Measurements from ENCODE around the gene PDLIM1. TPM values are rescaled to one million over a fixed set of nuclear protein-coding genes. Genes with fewer than 3 reads are reported as not detected.
A peak's percentile ranks its signal among the peaks of the same experiment; 100 is the strongest.

Gene PDLIM1
- 69.4 TPM for polyA plus RNA-seq (ENCODE audit: insufficient read length)
- long read RNA-seq, donor 1, transcript PDLIM1-201 (7 exons, 1,452 nt), result major isoform, 32 of 62 reads
- long read RNA-seq, donor 1, partial matches to known transcripts, result 25 of 62 reads
- long read RNA-seq, donor 1, other reads (novel, unspliced or antisense), result 0 of 62 reads
- long read RNA-seq, donor 2, transcript PDLIM1-201 (7 exons, 1,452 nt), result major isoform, 29 of 32 reads
- long read RNA-seq, donor 2, partial matches to known transcripts, result 0 of 32 reads
- long read RNA-seq, donor 2, other reads (novel, unspliced or antisense), result 0 of 32 reads
- long read RNA-seq, donor 3, transcript PDLIM1-201 (7 exons, 1,452 nt), result major isoform, 29 of 46 reads
- long read RNA-seq, donor 3, partial matches to known transcripts, result 17 of 46 reads
- long read RNA-seq, donor 3, other reads (novel, unspliced or antisense), result 0 of 46 reads
- long read RNA-seq, donor 4, partial matches to known transcripts, result 0 of 1 reads
- long read RNA-seq, donor 4, other reads (novel, unspliced or antisense), result 0 of 1 reads
- long read RNA-seq, donor 5, transcript PDLIM1-201 (7 exons, 1,452 nt), result major isoform, 32 of 35 reads
- long read RNA-seq, donor 5, partial matches to known transcripts, result 0 of 35 reads
- long read RNA-seq, donor 5, other reads (novel, unspliced or antisense), result 0 of 35 reads
- long read RNA-seq, donor 6, transcript PDLIM1-201 (7 exons, 1,452 nt), result major isoform, 25 of 48 reads
- long read RNA-seq, donor 6, partial matches to known transcripts, result 22 of 48 reads
- long read RNA-seq, donor 6, other reads (novel, unspliced or antisense), result 0 of 48 reads
- long read RNA-seq, donor 7, transcript PDLIM1-201 (7 exons, 1,452 nt), result major isoform, 20 of 21 reads
- long read RNA-seq, donor 7, partial matches to known transcripts, result 0 of 21 reads
- long read RNA-seq, donor 7, other reads (novel, unspliced or antisense), result 0 of 21 reads
- long read RNA-seq, donor 8, transcript PDLIM1-201 (7 exons, 1,452 nt), result major isoform, 11 of 11 reads
- long read RNA-seq, donor 8, partial matches to known transcripts, result 0 of 11 reads
- long read RNA-seq, donor 8, other reads (novel, unspliced or antisense), result 0 of 11 reads

- no peak for DNase-seq
These were observed at the start of gene PDLIM1 for GRCh38 chr10:95290461-95291364. PDLIM1 (minus strand) TSS chr10:95291003; CDS start chr10:95290915, 88 bp downstream.

GRCh38 chr10:95339863-95340262 is 49.1 kb upstream of the PDLIM1 start:
- DNase-seq, result no peak

- DNase-seq, result peak; percentile 24
These were observed 46.8 kb upstream of the PDLIM1 start for GRCh38 chr10:95337423-95338160.

GRCh38 chr10:95336702-95337101 is 45.9 kb upstream of the PDLIM1 start:
- no peak for DNase-seq

GRCh38 chr10:95335933-95336699 is 45.3 kb upstream of the PDLIM1 start:
- DNase-seq, result no peak

GRCh38 chr10:95334805-95335144 is 44.0 kb upstream of the PDLIM1 start:
- DNase-seq, result no peak

- no peak for DNase-seq
These were observed 43.4 kb upstream of the PDLIM1 start for GRCh38 chr10:95333997-95334804.

- DNase-seq, result no peak
These were observed 42.0 kb upstream of the PDLIM1 start for GRCh38 chr10:95332666-95333249.

- no peak for DNase-seq
These were observed 40.9 kb upstream of the PDLIM1 start for GRCh38 chr10:95331596-95332130.

- DNase-seq, result no peak
These were observed 40.2 kb upstream of the PDLIM1 start for GRCh38 chr10:95330966-95331453.

GRCh38 chr10:95329296-95329695 is 38.5 kb upstream of the PDLIM1 start:
- no peak for DNase-seq

- DNase-seq, result no peak
These were observed 37.2 kb upstream of the PDLIM1 start for GRCh38 chr10:95328013-95328412.

GRCh38 chr10:95327367-95327766 is 36.6 kb upstream of the PDLIM1 start:
- no peak for DNase-seq

- DNase-seq, result no peak
These were observed 35.6 kb upstream of the PDLIM1 start for GRCh38 chr10:95326396-95326795.

- no peak for DNase-seq
These were observed 35.1 kb upstream of the PDLIM1 start for GRCh38 chr10:95325863-95326262.

GRCh38 chr10:95324436-95325268 is 33.8 kb upstream of the PDLIM1 start:
- no peak for DNase-seq

- DNase-seq, result no peak
These were observed 30.9 kb upstream of the PDLIM1 start for GRCh38 chr10:95321554-95322301.

Data from left kidney (tissue), 8 donors.